Lung (tissue), 12 donors: ENCODE data around the gene APOA1. TPM values are rescaled to one million over a fixed set of nuclear protein-coding genes. Genes with fewer than 3 reads are reported as not detected.

Experiments used
- ATAC-seq: fragments of 200-7000 bp; cut with Tn5 transposase; one replicate; pipeline ENCODE4 v1.9.1; 2020; ENCODE audit warnings: moderate number of reproducible peaks; ENCODE audit not compliant: insufficient read depth, low FRiP score
- DNase-seq, 3 donors: peaks; one replicate each; pipeline ENCODE4 v3.0.0-alpha.2; 2013 to 2017
- H3K27ac ChIP-seq, 2 donors: one replicate each; pipeline ENCODE4 v1.5.1; 2013; ENCODE audit warnings: mild to moderate bottlenecking in 2 of 2, moderate library complexity in 2 of 2, control low read depth in 1 of 2, inconsistent platforms in 1 of 2, low read depth in 1 of 2, low read length in 1 of 2
- H3K27me3 ChIP-seq, 3 donors: one replicate each; pipeline ENCODE4 v1.5.1; 2013; ENCODE audit warnings: low read length in 2 of 3; ENCODE audit not compliant: control insufficient read depth in 3 of 3, insufficient read depth in 3 of 3
- H3K36me3 ChIP-seq, 4 donors: one replicate each; pipeline ENCODE4 v1.5.1; 2013; ENCODE audit warnings: low read length in 4 of 4, mild to moderate bottlenecking in 1 of 4, moderate library complexity in 1 of 4; ENCODE audit not compliant: control insufficient read depth in 4 of 4, insufficient read depth in 4 of 4
- H3K4me1 ChIP-seq, 5 donors: one replicate each; pipeline ENCODE4 v1.5.1; 2013; ENCODE audit warnings: low read length in 5 of 5, mild to moderate bottlenecking in 2 of 5, moderate library complexity in 1 of 5; ENCODE audit not compliant: control insufficient read depth in 5 of 5, insufficient read depth in 5 of 5
- H3K4me3 ChIP-seq: one replicate; pipeline ENCODE4 v1.5.1; 2013; ENCODE audit warnings: mild to moderate bottlenecking, control low read depth, moderate library complexity
- H3K9ac ChIP-seq, 2 donors: one replicate each; pipeline ENCODE4 v1.5.1; 2013; ENCODE audit warnings: low read length in 2 of 2, control low read depth in 1 of 2; ENCODE audit not compliant: insufficient read depth in 1 of 2
- H3K9me3 ChIP-seq, 4 donors: one replicate each; pipeline ENCODE4 v1.5.1; 2013; ENCODE audit warnings: low read length in 3 of 4, mild to moderate bottlenecking in 1 of 4, moderate library complexity in 1 of 4; ENCODE audit not compliant: control insufficient read depth in 4 of 4, insufficient read depth in 3 of 4
- WGBS, 2 donors: extraction: QIAGEN DNeasy Blood & Tissue Kit; methylation state at CpG; one replicate each; pipeline ENCODE4 v1.1.7; 2013; 5-methylcytosine and 5-hydroxymethylcytosine counted together
- polyA plus RNA-seq, 2 donors: library from polyadenylated mRNA; stranded (reverse); fragments of 200-250 nt; gene quantifications; one replicate each; pipeline ENCODE4 v1.2.1, GENCODE V29; 2013
- total RNA-seq, 2 donors: library from RNA; depleted of rRNA in 1 of 2; stranded (reverse); fragments of >200 nt in 1 of 2; gene quantifications; one replicate each; pipeline ENCODE4 v1.2.1, GENCODE V29; 2014 to 2021
- TF ChIP-seq, protein P1 (sequence below): IDR thresholded peaks from 2 replicates; pipeline ENCODE4 v1.5.1; 2012; ENCODE audit warnings: mild to moderate bottlenecking; ENCODE audit errors: control extremely low read depth, extremely low read depth
- donor health status: control.
- donor health status: control.
- donor health status: Bipolar disorder and iron deficiency.
- donor health status: healthy.
- donor health status: DM: yes; HTN: yes; CAD: no.

The APOA1 gene
- total and polyA plus RNA-seq, 4 donors = 1.2 to 18.2 (median 3.1) TPM

DNA sequence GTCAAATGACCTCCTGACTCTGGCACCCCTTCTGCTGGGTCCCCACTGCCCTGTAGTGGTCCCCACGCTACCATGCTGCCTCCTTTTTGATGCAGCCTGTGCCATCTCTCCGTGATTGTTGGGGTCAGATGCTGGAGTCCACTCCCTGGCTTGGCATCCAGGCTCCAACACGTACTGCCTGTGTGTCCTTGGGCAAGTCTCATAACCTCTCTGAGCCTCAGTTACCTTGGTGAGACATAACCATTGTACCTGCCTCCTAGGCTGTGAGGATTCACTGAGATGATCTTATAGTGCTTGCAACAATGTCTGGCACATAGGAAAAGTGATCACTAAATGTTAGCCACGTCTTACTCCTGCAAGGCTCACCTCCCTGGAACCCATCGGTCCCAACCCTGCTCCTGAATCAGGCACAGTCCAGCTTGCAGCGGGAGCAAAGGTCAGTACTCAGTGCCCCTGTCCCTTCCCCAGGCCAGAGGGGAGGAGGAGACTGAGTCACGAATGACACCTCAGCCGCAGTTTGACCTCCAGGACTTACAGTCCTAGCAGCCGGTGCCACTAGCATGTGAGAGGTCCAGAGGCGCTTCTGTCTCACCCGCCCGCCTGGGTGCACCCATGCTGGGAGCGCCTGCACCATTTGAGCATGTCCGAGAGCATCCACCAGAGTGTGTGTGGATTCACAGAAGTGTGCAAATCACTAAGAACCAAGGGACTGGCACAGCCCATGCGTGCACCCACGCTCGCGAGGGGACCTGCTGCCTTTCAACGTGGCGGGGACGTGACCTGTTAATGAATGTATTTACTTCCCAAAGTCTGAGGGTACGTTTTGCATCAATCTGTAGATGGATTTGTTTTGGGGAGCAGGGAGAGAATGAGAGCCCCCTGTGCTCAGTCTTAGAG, 11.3 kb downstream of the APOA1 start:
- H3K4me1 ChIP-seq = peaks cover 0 to 14% (median 6%) of the 10 kb centered on the region in 5 donors
- no peak overlapping the region for H3K9ac ChIP-seq
- no peak for DNase-seq
- ATAC-seq = no peak
- TF ChIP-seq, protein P1, sequence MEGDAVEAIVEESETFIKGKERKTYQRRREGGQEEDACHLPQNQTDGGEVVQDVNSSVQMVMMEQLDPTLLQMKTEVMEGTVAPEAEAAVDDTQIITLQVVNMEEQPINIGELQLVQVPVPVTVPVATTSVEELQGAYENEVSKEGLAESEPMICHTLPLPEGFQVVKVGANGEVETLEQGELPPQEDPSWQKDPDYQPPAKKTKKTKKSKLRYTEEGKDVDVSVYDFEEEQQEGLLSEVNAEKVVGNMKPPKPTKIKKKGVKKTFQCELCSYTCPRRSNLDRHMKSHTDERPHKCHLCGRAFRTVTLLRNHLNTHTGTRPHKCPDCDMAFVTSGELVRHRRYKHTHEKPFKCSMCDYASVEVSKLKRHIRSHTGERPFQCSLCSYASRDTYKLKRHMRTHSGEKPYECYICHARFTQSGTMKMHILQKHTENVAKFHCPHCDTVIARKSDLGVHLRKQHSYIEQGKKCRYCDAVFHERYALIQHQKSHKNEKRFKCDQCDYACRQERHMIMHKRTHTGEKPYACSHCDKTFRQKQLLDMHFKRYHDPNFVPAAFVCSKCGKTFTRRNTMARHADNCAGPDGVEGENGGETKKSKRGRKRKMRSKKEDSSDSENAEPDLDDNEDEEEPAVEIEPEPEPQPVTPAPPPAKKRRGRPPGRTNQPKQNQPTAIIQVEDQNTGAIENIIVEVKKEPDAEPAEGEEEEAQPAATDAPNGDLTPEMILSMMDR = no peak
- 80 to 84% methylated on average over 22 of the region's 22 CpGs for WGBS, 2 donors
- H3K36me3 ChIP-seq = no peaks in the 10 kb centered on the region
- H3K27ac ChIP-seq = no peak overlapping the region
- no peak overlapping the region for H3K4me3 ChIP-seq
- H3K9me3 ChIP-seq = no peaks in the 10 kb centered on the region
- H3K27me3 ChIP-seq = no peaks in the 10 kb centered on the region

DNA sequence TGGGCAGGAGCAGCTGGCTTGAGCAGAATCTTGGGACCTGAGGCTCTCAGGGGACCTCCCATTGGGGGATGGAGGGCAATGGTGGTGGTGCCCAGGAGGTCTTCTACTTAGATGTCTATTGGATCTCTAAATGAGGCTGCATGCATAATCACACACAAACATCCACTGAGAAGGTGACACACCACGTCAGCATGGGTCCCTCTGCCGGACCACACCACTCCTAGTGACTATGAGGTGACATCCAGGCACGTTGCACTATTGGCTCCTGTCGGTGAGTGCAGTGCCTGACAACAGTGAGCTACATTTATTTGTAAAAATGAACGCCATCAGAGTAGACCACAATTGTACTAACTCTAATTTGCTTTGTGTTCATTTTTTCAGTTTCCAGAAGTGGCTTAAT, 12.0 kb downstream of the APOA1 start:
- no peak overlapping the region for H3K27ac ChIP-seq
- WGBS, 2 donors = 86 to 88% methylated on average over 5 of the region's 5 CpGs
- TF ChIP-seq, protein P1 = no peak
- H3K9me3 ChIP-seq = no peaks in the 10 kb centered on the region
- DNase-seq (no peak), ATAC-seq (no peak)
- H3K4me1 ChIP-seq = peaks cover 0 to 14% (median 6%) of the 10 kb centered on the region in 5 donors
- no peak overlapping the region for H3K4me3 ChIP-seq
- H3K36me3 ChIP-seq = no peaks in the 10 kb centered on the region
- no peak overlapping the region for H3K9ac ChIP-seq
- no peaks in the 10 kb centered on the region for H3K27me3 ChIP-seq

DNA sequence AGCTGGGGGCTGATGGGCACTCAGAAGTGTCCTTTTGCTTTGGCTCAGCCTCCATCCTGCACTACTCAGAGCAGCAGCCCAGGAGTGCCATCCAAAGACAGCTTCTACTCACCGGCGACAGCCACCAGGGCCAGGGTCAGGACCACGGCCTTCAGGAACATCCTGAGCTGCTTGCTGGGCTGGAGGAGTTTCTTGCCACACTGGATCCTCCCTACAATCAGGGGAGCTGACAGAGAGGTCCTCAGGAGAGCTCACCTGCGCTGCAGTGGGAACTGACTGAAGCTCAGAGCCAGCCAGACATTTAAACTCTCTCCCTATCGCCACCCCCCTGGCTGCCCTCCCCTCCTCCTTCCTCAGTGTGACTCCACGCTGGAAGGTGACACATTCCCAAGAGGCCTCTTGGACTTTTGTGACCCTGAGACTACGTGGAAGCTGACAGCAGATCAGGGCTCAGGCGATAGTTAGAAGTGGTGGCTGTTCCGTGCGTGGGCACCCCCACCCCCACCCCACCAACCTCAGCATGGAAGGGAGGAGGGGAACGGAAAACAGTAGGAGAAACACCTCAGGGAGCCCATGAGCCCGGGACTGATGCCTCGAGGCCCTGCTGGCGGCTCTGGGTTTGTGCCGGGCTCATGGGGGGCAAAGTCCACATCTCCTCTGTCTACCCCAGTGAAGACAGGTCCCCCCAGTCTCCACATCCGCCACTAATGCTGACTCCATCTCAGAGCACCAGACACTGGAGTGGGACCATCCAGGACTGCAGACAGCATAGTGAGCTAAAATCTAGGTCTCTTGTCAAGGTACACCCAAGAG, 14.2 kb downstream of the APOA1 start, which contains the start of gene APOA4:
Gene APOA4, minus strand, starts transcription at position 274 of the 813 bp plus-strand sequence. Its CDS starts 113 bp downstream, at position 161.
- no peak for DNase-seq
- H3K27me3 ChIP-seq = no peaks in the 10 kb centered on the region
- H3K4me3 ChIP-seq = no peak within 1 kb of the TSS
- H3K9ac ChIP-seq = no peak within 1 kb of the TSS
- H3K9me3 ChIP-seq = no peaks in the 10 kb centered on the region
- TF ChIP-seq, protein P1 = no peak
- 88 to 95% methylated on average over 16 of the region's 16 CpGs for WGBS, 2 donors
- no peaks in the 10 kb centered on the region for H3K36me3 ChIP-seq
- no peak for ATAC-seq
- no peak within 1 kb of the TSS for H3K27ac ChIP-seq
- peaks cover 0 to 4% (median 0%) of the 10 kb centered on the region in 5 donors for H3K4me1 ChIP-seq
